ENCODE results near the gene WDR35. TPM values are rescaled to one million over a fixed set of nuclear protein-coding genes. Genes with fewer than 3 reads are reported as not detected.

The WDR35 gene
- total RNA-seq, 1 donor from 2014 or later = 15.0 TPM

GRCh38 chr2:20015482-20016083, 25.7 kb upstream of the WDR35 start:
- no peak for DNase-seq (ENCODE audit: extremely low spot score, unreplicated experiment)
- Mint-ChIP-seq H3K36me3 (peaks cover 3% of the 10 kb centered on the region), H3K4me3 (peak overlapping the region; percentile 57), H3K4me1 (ENCODE audit: unreplicated experiment) (peaks cover 14% of the 10 kb centered on the region), H3K27ac (no peak overlapping the region), H3K9me3 (peaks cover 13% of the 10 kb centered on the region), H3K27me3 (peaks cover 32% of the 10 kb centered on the region)
- TF ChIP-seq CTCF (conservative IDR thresholded peaks at IDR 0.05) = peak; percentile 82

- Mint-ChIP-seq H3K36me3 (peaks cover 3% of the 10 kb centered on the region), H3K9me3 (peaks cover 12% of the 10 kb centered on the region), H3K4me1 (ENCODE audit: unreplicated experiment) (peaks cover 14% of the 10 kb centered on the region), H3K27ac (peak overlapping the region; percentile 47), H3K4me3 (peak overlapping the region; percentile 90), H3K27me3 (peaks cover 44% of the 10 kb centered on the region)
- no peak for DNase-seq (ENCODE audit: extremely low spot score, unreplicated experiment)
- no peak for TF ChIP-seq CTCF (conservative IDR thresholded peaks at IDR 0.05)
Measured at GRCh38 chr2:20013126-20013849, 23.4 kb upstream of the WDR35 start.

- H3K4me3 Mint-ChIP-seq = peak within 1 kb of the TSS; percentile 90
- peaks cover 14% of the 10 kb centered on the region for H3K4me1 Mint-ChIP-seq (ENCODE audit: unreplicated experiment)
- peaks cover 46% of the 10 kb centered on the region for H3K27me3 Mint-ChIP-seq
- peak; percentile 70 for DNase-seq (ENCODE audit: extremely low spot score, unreplicated experiment)
- H3K27ac Mint-ChIP-seq = peak within 1 kb of the TSS; percentile 65
- no peak for TF ChIP-seq CTCF (conservative IDR thresholded peaks at IDR 0.05)
- peaks cover 3% of the 10 kb centered on the region for H3K36me3 Mint-ChIP-seq
- peaks cover 12% of the 10 kb centered on the region for H3K9me3 Mint-ChIP-seq
Measured at GRCh38 chr2:20012282-20013125, 22.6 kb upstream of the WDR35 start, which contains the start of gene MATN3. TSS of gene MATN3 (minus strand) at chr2:20012668. CDS start at chr2:20012631, 37 bp downstream.

GRCh38 chr2:20012032-20012281, 22.1 kb upstream of the WDR35 start:
- peak overlapping the region; percentile 85 for H3K4me3 Mint-ChIP-seq
- H3K4me1 Mint-ChIP-seq (ENCODE audit: unreplicated experiment) = peaks cover 14% of the 10 kb centered on the region
- no peak for TF ChIP-seq CTCF (conservative IDR thresholded peaks at IDR 0.05)
- no peak for DNase-seq (ENCODE audit: extremely low spot score, unreplicated experiment)
- H3K36me3 Mint-ChIP-seq = peaks cover 3% of the 10 kb centered on the region
- peaks cover 12% of the 10 kb centered on the region for H3K9me3 Mint-ChIP-seq
- H3K27ac Mint-ChIP-seq = peak overlapping the region; percentile 65
- H3K27me3 Mint-ChIP-seq = peaks cover 48% of the 10 kb centered on the region

- Mint-ChIP-seq H3K36me3 (peaks cover 3% of the 10 kb centered on the region), H3K9me3 (peaks cover 12% of the 10 kb centered on the region), H3K4me3 (peak overlapping the region; percentile 85), H3K27me3 (peaks cover 48% of the 10 kb centered on the region), H3K4me1 (ENCODE audit: unreplicated experiment) (peaks cover 14% of the 10 kb centered on the region), H3K27ac (peak overlapping the region; percentile 65)
- TF ChIP-seq CTCF (conservative IDR thresholded peaks at IDR 0.05) = no peak
- DNase-seq (ENCODE audit: extremely low spot score, unreplicated experiment) = no peak
Measured at GRCh38 chr2:20011276-20012031, 21.5 kb upstream of the WDR35 start.
